ENCODE measurements around the gene IGLL1.

DNA sequence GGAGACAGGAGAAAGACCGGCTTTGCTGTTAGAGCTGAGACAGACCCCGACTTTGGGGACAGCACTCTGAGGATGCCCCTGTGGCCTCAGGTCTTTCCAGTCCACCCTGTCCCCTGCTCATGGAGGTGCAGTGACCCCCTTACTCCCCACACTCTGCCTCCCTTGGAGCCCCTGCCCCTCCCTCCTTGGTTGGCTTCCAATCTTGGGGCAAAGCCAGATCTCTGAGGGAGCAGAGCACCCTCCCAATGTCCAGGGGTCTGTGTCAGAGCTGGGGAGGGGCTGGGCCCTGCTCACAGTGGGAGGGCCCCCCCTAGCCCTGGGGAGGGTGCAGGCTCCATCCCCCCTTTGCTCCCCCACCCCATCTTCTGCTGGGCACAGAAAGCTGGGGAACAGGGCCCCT is 50.0 kb downstream of the IGLL1 start:
- TF ChIP-seq CTCF (IDR thresholded peaks at IDR 0.05; ENCODE audit: insufficient read depth, low read length) (no peak), POLR2AphosphoS5 (IDR thresholded peaks at IDR 0.05; ENCODE audit: low read depth) (no peak), GABPA (IDR thresholded peaks at IDR 0.05; ENCODE audit: low read depth) (no peak)
